HEK293 (cell line): ENCODE data around the gene ETS2.

Source experiments
- CTCF ChIA-PET: fragments of 350-600 bp; formaldehyde crosslinking; extraction: SDS; loops from one replicate; lab custom pipeline; 2021; ENCODE audit warnings: antibody characterized with exemption; lab: Yijun Ruan, JAX
- POLR2A ChIA-PET: fragments of 300-600 bp; formaldehyde crosslinking; extraction: SDS; loops from one replicate; lab custom pipeline; 2020; ENCODE audit warnings: antibody characterized with exemption, inconsistent platforms; lab: Yijun Ruan, JAX
- H3K27ac ChIP-seq: fragments of 200-500 bp; sonication (Bioruptor generic); 2 replicates; pipeline ENCODE4 v1.5.1; 2014; ENCODE audit warnings: low read depth, low read length, control low read depth, inconsistent platforms; ENCODE audit errors: extremely low read depth
- H3K36me3 ChIP-seq, 2 experiments: fragments of 200-500 bp in 1 of 2; sonication (Bioruptor generic) in 1 of 2; 1 replicate in 1 of 2; 2 replicates in 1 of 2; pipeline ENCODE4 v1.5.1; 2014 to 2017; ENCODE audit warnings: inconsistent platforms in 2 of 2, low read length in 2 of 2; ENCODE audit not compliant: control insufficient read depth in 2 of 2, insufficient read depth in 1 of 2
- H3K4me1 ChIP-seq: fragments of 200-500 bp; sonication (Bioruptor generic); 2 replicates; pipeline ENCODE4 v1.5.1; 2014; ENCODE audit warnings: mild to moderate bottlenecking, low read length, inconsistent platforms; ENCODE audit not compliant: control insufficient read depth, insufficient read depth
- H3K4me3 ChIP-seq: 2 replicates; pipeline ENCODE4 v1.5.1; 2011; ENCODE audit warnings: low read depth, mild to moderate bottlenecking, control low read depth, low read length, moderate library complexity
- H3K9me3 ChIP-seq: fragments of 200-500 bp; sonication (Bioruptor generic); 2 replicates; pipeline ENCODE4 v1.5.1; 2014; ENCODE audit warnings: low read depth, low read length, inconsistent platforms; ENCODE audit not compliant: control insufficient read depth, insufficient read depth
- GLI2 ChIP-seq: fragments of 450-650 bp; formaldehyde crosslinking; IDR thresholded peaks from 2 replicates; pipeline ENCODE4; 2017; ENCODE audit warnings: missing biosample characterization, missing genetic modification characterization, low read depth, borderline replicate concordance
- PRDM6 ChIP-seq: fragments of 450-650 bp; formaldehyde crosslinking; IDR thresholded peaks from 2 replicates; pipeline ENCODE4 v1.5.1; 2017; ENCODE audit warnings: missing biosample characterization, missing genetic modification characterization
- YY1 ChIP-seq: fragments of 450-650 bp; formaldehyde crosslinking; IDR thresholded peaks from 2 replicates; pipeline ENCODE4 v1.5.1; 2018; ENCODE audit warnings: missing biosample characterization, missing genetic modification characterization
- ZBTB8A ChIP-seq: fragments of 450-650 bp; formaldehyde crosslinking; IDR thresholded peaks from 2 replicates; pipeline ENCODE4 v1.5.1; 2016; ENCODE audit warnings: missing biosample characterization, missing genetic modification characterization
- ZFP3 ChIP-seq: fragments of 450-650 bp; formaldehyde crosslinking; IDR thresholded peaks from 2 replicates; pipeline ENCODE4 v1.5.1; 2016; ENCODE audit warnings: low read depth, missing biosample characterization, missing genetic modification characterization
- ZNF138 ChIP-seq: fragments of 450-650 bp; formaldehyde crosslinking; IDR thresholded peaks from 2 replicates; pipeline ENCODE4 v1.5.1; 2016; ENCODE audit warnings: missing biosample characterization, missing genetic modification characterization, borderline replicate concordance
- ZNF24 ChIP-seq: fragments of 450-650 bp; formaldehyde crosslinking; IDR thresholded peaks from 2 replicates; pipeline ENCODE4 v1.5.1; 2016; ENCODE audit warnings: missing biosample characterization, missing genetic modification characterization
- ZNF266 ChIP-seq: fragments of 450-650 bp; formaldehyde crosslinking; IDR thresholded peaks from 2 replicates; pipeline ENCODE4 v1.5.1; 2016; ENCODE audit warnings: missing biosample characterization, missing genetic modification characterization, low read depth
- ZNF341 ChIP-seq: fragments of 450-650 bp; formaldehyde crosslinking; IDR thresholded peaks from 2 replicates; pipeline ENCODE4; 2016; ENCODE audit warnings: low read depth, missing biosample characterization, missing genetic modification characterization
- ZNF391 ChIP-seq: fragments of 450-650 bp; formaldehyde crosslinking; IDR thresholded peaks from 2 replicates; pipeline ENCODE4 v1.5.1; 2016; ENCODE audit warnings: low read depth, missing biosample characterization, missing genetic modification characterization, borderline replicate concordance
- ZNF488 ChIP-seq: fragments of 450-650 bp; formaldehyde crosslinking; IDR thresholded peaks from 2 replicates; pipeline ENCODE4 v1.5.1; 2016; ENCODE audit warnings: missing biosample characterization, missing genetic modification characterization
- ZNF571 ChIP-seq: fragments of 450-650 bp; formaldehyde crosslinking; IDR thresholded peaks from 2 replicates; pipeline ENCODE4 v1.5.0; 2017; ENCODE audit warnings: missing biosample characterization, missing genetic modification characterization
- ZNF610 ChIP-seq: fragments of 450-650 bp; formaldehyde crosslinking; IDR thresholded peaks from 2 replicates; pipeline ENCODE4 v1.5.1; 2016; ENCODE audit warnings: missing biosample characterization, missing genetic modification characterization, borderline replicate concordance
- ZNF701 ChIP-seq: fragments of 450-650 bp; formaldehyde crosslinking; IDR thresholded peaks from 2 replicates; pipeline ENCODE4 v1.5.1; 2016; ENCODE audit warnings: missing biosample characterization, missing genetic modification characterization
- ZNF843 ChIP-seq: fragments of 450-650 bp; formaldehyde crosslinking; IDR thresholded peaks from 2 replicates; pipeline ENCODE4 v1.5.1; 2016; ENCODE audit warnings: missing biosample characterization, missing genetic modification characterization
- ZSCAN5A ChIP-seq: fragments of 450-650 bp; formaldehyde crosslinking; IDR thresholded peaks from 2 replicates; pipeline ENCODE4 v1.5.1; 2016; ENCODE audit warnings: missing biosample characterization, missing genetic modification characterization
- TF ChIP-seq, protein P1 (sequence below): fragments of 450-650 bp; formaldehyde crosslinking; IDR thresholded peaks from 2 replicates; pipeline ENCODE4; 2016; ENCODE audit warnings: missing biosample characterization, missing genetic modification characterization
- TF ChIP-seq, protein P2 (sequence below): fragments of 450-650 bp; formaldehyde crosslinking; IDR thresholded peaks from 2 replicates; pipeline ENCODE4 v1.5.1; 2016; ENCODE audit warnings: missing biosample characterization, missing genetic modification characterization
- TF ChIP-seq, protein P3 (sequence below): fragments of 450-650 bp; formaldehyde crosslinking; IDR thresholded peaks from 2 replicates; pipeline ENCODE4 v1.5.1; 2016; ENCODE audit warnings: missing biosample characterization, missing genetic modification characterization

ETS2 gene

GRCh38 chr21:38857152-38857825, 51.6 kb downstream of the ETS2 start:
- Histone ChIP-seq H3K27ac (no peak overlapping the region), H3K4me3 (no peak overlapping the region), H3K4me1 (no peaks in the 10 kb centered on the region), H3K9me3 (no peaks in the 10 kb centered on the region), H3K36me3 (no peaks in the 10 kb centered on the region)
- POLR2A ChIA-PET: no interaction called here
- TF ChIP-seq, protein P1, sequence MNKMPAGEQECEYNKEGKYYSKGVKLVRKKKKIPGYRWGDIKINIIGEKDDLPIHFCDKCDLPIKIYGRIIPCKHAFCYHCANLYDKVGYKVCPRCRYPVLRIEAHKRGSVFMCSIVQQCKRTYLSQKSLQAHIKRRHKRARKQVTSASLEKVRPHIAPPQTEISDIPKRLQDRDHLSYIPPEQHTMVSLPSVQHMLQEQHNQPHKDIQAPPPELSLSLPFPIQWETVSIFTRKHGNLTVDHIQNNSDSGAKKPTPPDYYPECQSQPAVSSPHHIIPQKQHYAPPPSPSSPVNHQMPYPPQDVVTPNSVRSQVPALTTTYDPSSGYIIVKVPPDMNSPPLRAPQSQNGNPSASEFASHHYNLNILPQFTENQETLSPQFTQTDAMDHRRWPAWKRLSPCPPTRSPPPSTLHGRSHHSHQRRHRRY (tag by site-specific recombination): no peak
- TF ChIP-seq ZSCAN5A (tag by site-specific recombination) (no peak), ZBTB8A (tag by site-specific recombination) (no peak), ZNF341 (tag by site-specific recombination) (no peak), ZNF266 (tag by site-specific recombination) (no peak), ZNF488 (tag by site-specific recombination) (no peak), PRDM6 (no peak), ZNF843 (tag by site-specific recombination) (no peak), ZNF138 (no peak), ZNF701 (tag by site-specific recombination) (no peak), ZNF391 (tag by site-specific recombination) (no peak), ZNF24 (tag by site-specific recombination) (no peak), ZNF610 (no peak), YY1 (no peak), GLI2 (tag by site-specific recombination) (no peak), ZNF571 (tag by site-specific recombination) (no peak), ZFP3 (tag by site-specific recombination) (no peak)
- TF ChIP-seq, protein P2, sequence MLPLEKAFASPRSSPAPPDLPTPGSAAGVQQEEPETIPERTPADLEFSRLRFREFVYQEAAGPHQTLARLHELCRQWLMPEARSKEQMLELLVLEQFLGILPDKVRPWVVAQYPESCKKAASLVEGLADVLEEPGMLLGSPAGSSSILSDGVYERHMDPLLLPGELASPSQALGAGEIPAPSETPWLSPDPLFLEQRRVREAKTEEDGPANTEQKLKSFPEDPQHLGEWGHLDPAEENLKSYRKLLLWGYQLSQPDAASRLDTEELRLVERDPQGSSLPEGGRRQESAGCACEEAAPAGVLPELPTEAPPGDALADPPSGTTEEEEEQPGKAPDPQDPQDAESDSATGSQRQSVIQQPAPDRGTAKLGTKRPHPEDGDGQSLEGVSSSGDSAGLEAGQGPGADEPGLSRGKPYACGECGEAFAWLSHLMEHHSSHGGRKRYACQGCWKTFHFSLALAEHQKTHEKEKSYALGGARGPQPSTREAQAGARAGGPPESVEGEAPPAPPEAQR (tag by site-specific recombination): no peak
- TF ChIP-seq, protein P3, sequence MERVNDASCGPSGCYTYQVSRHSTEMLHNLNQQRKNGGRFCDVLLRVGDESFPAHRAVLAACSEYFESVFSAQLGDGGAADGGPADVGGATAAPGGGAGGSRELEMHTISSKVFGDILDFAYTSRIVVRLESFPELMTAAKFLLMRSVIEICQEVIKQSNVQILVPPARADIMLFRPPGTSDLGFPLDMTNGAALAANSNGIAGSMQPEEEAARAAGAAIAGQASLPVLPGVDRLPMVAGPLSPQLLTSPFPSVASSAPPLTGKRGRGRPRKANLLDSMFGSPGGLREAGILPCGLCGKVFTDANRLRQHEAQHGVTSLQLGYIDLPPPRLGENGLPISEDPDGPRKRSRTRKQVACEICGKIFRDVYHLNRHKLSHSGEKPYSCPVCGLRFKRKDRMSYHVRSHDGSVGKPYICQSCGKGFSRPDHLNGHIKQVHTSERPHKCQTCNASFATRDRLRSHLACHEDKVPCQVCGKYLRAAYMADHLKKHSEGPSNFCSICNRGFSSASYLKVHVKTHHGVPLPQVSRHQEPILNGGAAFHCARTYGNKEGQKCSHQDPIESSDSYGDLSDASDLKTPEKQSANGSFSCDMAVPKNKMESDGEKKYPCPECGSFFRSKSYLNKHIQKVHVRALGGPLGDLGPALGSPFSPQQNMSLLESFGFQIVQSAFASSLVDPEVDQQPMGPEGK (tag by site-specific recombination): no peak
- CTCF ChIA-PET: interaction anchor here (0.5 to 0.9 kb wide), 3 partner anchors 37 to 751 kb away, joined by 3 read pairs; no protein-coding TSS in a partner anchor
